Liver (tissue), 2 donors: ENCODE measurements around the gene FUT4.

Source experiments
- TF ChIP-seq, protein P1 (sequence below): fragments of 150-350 bp; IDR thresholded peaks from 2 replicates; pipeline ENCODE4 v1.5.1; 2017; ENCODE audit warnings: improper control_type of control experiment, low read depth, low read length; ENCODE audit not compliant: missing input control
- TF ChIP-seq, protein P2 (sequence below): IDR thresholded peaks from 2 replicates; pipeline ENCODE4 v1.6.1; 2016; ENCODE audit warnings: antibody characterized with exemption
- donor health status: healthy.

DNA sequence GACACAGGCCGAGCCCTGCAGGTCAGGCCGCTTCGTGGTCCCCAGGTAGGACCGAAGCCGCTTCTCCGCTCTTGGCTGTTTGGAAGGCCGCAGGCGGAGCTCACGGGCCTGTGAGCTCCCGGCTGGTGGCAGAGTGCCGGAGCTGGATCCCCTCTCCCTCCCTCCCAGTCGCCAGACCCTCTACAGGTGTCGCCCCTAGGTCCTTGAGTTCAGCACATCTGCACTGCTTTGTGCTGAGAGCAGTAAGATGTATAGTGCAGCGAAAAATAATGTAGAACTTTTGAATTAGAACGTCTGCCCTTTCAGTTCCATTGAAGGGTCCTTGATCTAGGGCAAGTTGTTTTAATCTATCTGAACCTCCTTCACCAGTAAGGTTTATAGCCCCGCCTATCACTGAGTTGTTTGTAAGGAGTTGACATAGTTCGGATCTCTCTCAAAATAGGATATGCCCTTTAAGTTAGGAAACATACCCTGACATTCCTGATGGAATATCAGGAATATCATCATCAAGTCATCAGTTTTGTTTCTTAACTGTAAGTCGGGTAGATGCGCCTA lies 49.5 kb upstream of the FUT4 start:
- TF ChIP-seq, protein P1, sequence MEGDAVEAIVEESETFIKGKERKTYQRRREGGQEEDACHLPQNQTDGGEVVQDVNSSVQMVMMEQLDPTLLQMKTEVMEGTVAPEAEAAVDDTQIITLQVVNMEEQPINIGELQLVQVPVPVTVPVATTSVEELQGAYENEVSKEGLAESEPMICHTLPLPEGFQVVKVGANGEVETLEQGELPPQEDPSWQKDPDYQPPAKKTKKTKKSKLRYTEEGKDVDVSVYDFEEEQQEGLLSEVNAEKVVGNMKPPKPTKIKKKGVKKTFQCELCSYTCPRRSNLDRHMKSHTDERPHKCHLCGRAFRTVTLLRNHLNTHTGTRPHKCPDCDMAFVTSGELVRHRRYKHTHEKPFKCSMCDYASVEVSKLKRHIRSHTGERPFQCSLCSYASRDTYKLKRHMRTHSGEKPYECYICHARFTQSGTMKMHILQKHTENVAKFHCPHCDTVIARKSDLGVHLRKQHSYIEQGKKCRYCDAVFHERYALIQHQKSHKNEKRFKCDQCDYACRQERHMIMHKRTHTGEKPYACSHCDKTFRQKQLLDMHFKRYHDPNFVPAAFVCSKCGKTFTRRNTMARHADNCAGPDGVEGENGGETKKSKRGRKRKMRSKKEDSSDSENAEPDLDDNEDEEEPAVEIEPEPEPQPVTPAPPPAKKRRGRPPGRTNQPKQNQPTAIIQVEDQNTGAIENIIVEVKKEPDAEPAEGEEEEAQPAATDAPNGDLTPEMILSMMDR = no peak
- TF ChIP-seq, protein P2, sequence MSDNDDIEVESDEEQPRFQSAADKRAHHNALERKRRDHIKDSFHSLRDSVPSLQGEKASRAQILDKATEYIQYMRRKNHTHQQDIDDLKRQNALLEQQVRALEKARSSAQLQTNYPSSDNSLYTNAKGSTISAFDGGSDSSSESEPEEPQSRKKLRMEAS = no peak
